HG03469 (cell line): ENCODE measurements around the gene TMEM191C.
A peak's percentile ranks its signal among the peaks of the same experiment; 100 is the strongest.
"Not testable (repeated sequence)": the region's sequence is repeated elsewhere in the genome, so short reads cannot be mapped to it uniquely, and the experiment has no call there.

Experiments
- ATAC-seq: cut with Tn5 transposase; IDR thresholded peaks from one replicate; pipeline ENCODE4 v1.9.1; 2021; ENCODE audit warnings: mild to moderate bottlenecking, moderate library complexity, moderate number of reproducible peaks; ENCODE audit not compliant: unreplicated experiment

Gene TMEM191C

GRCh38 chr22:21472984-21473383 lies 5.8 kb downstream of the TMEM191C start:
- not testable (repeated sequence) for ATAC-seq

GRCh38 chr22:21473664-21474063 lies 6.5 kb downstream of the TMEM191C start:
- not testable (repeated sequence) for ATAC-seq

- not testable (repeated sequence) for ATAC-seq
Measured at GRCh38 chr22:21484039-21484438, 16.9 kb downstream of the TMEM191C start.

- not testable (repeated sequence) for ATAC-seq
Measured at GRCh38 chr22:21487723-21488122, 20.5 kb downstream of the TMEM191C start.

GRCh38 chr22:21489149-21489680 lies 22.0 kb downstream of the TMEM191C start:
- ATAC-seq: not testable (repeated sequence)

- ATAC-seq: not testable (repeated sequence)
Measured at GRCh38 chr22:21490556-21490955, 23.4 kb downstream of the TMEM191C start.

- not testable (repeated sequence) for ATAC-seq
Measured at GRCh38 chr22:21492271-21492670, 25.1 kb downstream of the TMEM191C start.

GRCh38 chr22:21493789-21494782 lies 26.9 kb downstream of the TMEM191C start:
- ATAC-seq: not testable (repeated sequence)

- not testable (repeated sequence) for ATAC-seq
Measured at GRCh38 chr22:21497984-21498383, 30.8 kb downstream of the TMEM191C start.

- ATAC-seq: not testable (repeated sequence)
Measured at GRCh38 chr22:21498489-21498888, 31.3 kb downstream of the TMEM191C start.

- ATAC-seq: not testable (repeated sequence)
Measured at GRCh38 chr22:21499623-21500506, 32.7 kb downstream of the TMEM191C start.

- ATAC-seq: not testable (repeated sequence)
Measured at GRCh38 chr22:21510397-21510796, 43.2 kb downstream of the TMEM191C start.

GRCh38 chr22:21512022-21512421 lies 44.8 kb downstream of the TMEM191C start:
- not testable (repeated sequence) for ATAC-seq

- ATAC-seq: not testable (repeated sequence)
Measured at GRCh38 chr22:21514117-21514516, 46.9 kb downstream of the TMEM191C start.

GRCh38 chr22:21515234-21515633 lies 48.0 kb downstream of the TMEM191C start:
- not testable (repeated sequence) for ATAC-seq

GRCh38 chr22:21516522-21516921 lies 49.3 kb downstream of the TMEM191C start:
- not testable (repeated sequence) for ATAC-seq

- peak; percentile 43 for ATAC-seq
Measured at GRCh38 chr22:21516970-21517764, 50.0 kb downstream of the TMEM191C start.
